Smooth muscle cell (in vitro differentiated cells): ENCODE data around the gene ELMO3. TPM values are rescaled to one million over a fixed set of nuclear protein-coding genes. Genes with fewer than 3 reads are reported as not detected.

Experiments used
- DNase-seq: peaks from one replicate; lab custom pipeline; 2025; ENCODE audit not compliant: unreplicated experiment; lab: John Stamatoyannopoulos, UW
- H2AFZ ChIP-seq: fragments of 200-600 bp; sonication (generic); 2 replicates; pipeline ENCODE4 v1.6.0; 2016; ENCODE audit warnings: antibody characterized with exemption, low read depth, mild to moderate bottlenecking
- H3F3A ChIP-seq: fragments of 200-600 bp; sonication (generic); 2 replicates; pipeline ENCODE4 v1.6.0; 2017; ENCODE audit warnings: antibody characterized with exemption, low read depth
- H3K27ac ChIP-seq: fragments of 200-600 bp; sonication (generic); 2 replicates; pipeline ENCODE4 v1.5.1; 2016; ENCODE audit warnings: low read depth, mild to moderate bottlenecking
- H3K27me3 ChIP-seq: fragments of 200-600 bp; sonication (generic); 2 replicates; pipeline ENCODE4 v1.6.1; 2016; ENCODE audit warnings: low read depth, mild to moderate bottlenecking
- H3K36me3 ChIP-seq: fragments of 200-600 bp; sonication (generic); 2 replicates; pipeline ENCODE4 v1.5.1; 2016; ENCODE audit warnings: low read depth
- H3K4me1 ChIP-seq: fragments of 200-600 bp; sonication (generic); 2 replicates; pipeline ENCODE4 v1.5.1; 2016; ENCODE audit warnings: low read depth
- H3K4me2 ChIP-seq: fragments of 200-600 bp; sonication (generic); 2 replicates; pipeline ENCODE4 v1.6.0; 2016; ENCODE audit warnings: mild to moderate bottlenecking
- H3K4me3 ChIP-seq: fragments of 200-600 bp; sonication (generic); 2 replicates; pipeline ENCODE4 v1.5.1; 2016; ENCODE audit warnings: mild to moderate bottlenecking
- H3K79me2 ChIP-seq: fragments of 200-600 bp; sonication (generic); 2 replicates; pipeline ENCODE4 v1.6.0; 2016; ENCODE audit warnings: low read depth, mild to moderate bottlenecking
- H3K9ac ChIP-seq: fragments of 200-600 bp; sonication (generic); 2 replicates; pipeline ENCODE4 v1.6.0; 2016; ENCODE audit warnings: low read depth
- H3K9me3 ChIP-seq: fragments of 200-600 bp; sonication (generic); replicated peaks from 2 replicates; pipeline ENCODE4 v1.5.1; 2016; ENCODE audit warnings: low read depth
- H4K20me1 ChIP-seq: fragments of 200-600 bp; sonication (generic); 2 replicates; pipeline ENCODE4 v1.6.0; 2016; ENCODE audit warnings: low read depth
- WGBS: methylation state at CpG from one replicate; pipeline ENCODE4 v1.1.7; 2016; ENCODE audit warnings: low lambda C conversion rate; 5-methylcytosine and 5-hydroxymethylcytosine counted together
- polyA plus RNA-seq: library from polyadenylated mRNA; unstranded; fragments of >200 nt; fragmentation: Nextera tagmentation; extraction: Ambion mirVana; gene quantifications from 2 replicates; pipeline ENCODE4 v1.2.1, GENCODE V29; 2016
- total RNA-seq: library from RNA; depleted of rRNA; stranded (reverse); fragments of >200 nt; gene quantifications from 2 replicates; pipeline ENCODE4 v1.2.3, GENCODE V29; 2014
- TF ChIP-seq, protein P1 (sequence below): fragments of 200-600 bp; sonication (generic); IDR thresholded peaks from 2 replicates; pipeline ENCODE4 v1.5.1; 2017; ENCODE audit warnings: borderline replicate concordance, mild to moderate bottlenecking, antibody characterized with exemption; ENCODE audit not compliant: insufficient read depth, poor library complexity, severe bottlenecking

ELMO3 gene
- total and polyA plus RNA-seq, 2 experiments from 2014 or later = 2.2 to 6.7 TPM

DNA sequence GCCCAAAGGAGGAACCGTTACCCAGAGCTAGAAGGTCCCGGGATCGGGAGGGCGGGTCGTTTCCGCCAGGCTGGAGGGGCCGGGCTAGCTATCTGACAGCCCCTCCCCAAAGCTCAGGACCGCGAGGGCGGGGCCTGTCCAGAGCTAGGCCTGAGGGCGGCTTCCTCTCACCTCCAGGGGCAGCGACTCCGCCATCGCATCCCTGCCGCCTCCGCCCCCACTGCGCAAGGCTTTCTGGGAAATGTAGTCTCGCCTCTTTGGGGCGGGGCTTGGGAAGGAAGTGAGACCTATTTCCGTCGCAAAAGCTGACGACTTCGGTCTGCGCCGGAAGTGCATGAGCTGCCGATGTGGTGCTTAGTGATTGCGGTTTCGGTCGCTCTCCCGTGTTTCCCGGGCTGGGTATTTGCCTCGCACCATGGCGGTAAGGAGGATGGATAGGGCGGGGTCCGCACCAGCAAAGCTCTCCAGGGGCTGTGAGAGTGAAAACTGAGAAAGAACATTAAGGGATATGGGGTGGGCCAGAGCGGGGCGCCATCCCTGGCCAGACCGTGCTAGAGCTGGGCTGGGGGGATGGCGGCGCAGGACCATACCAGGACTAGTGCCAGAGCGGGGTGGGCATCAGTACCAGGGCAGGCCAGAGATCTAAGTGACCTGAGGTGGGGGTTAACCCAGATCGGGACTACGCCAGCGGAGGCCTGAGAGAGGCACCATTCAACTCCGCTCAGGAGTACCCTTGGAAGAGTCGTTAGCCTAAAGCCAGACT lies 28.1 kb downstream of the ELMO3 start, which contains the start of gene TMEM208:
TSS of gene TMEM208 (plus strand) at position 327 of the 763 bp plus-strand sequence. CDS start at position 416, 89 bp downstream.
- Histone ChIP-seq H2AFZ (peak within 1 kb of the TSS; percentile 78), H3K36me3 (no peaks in the 10 kb centered on the region), H3K9ac (peak within 1 kb of the TSS; percentile 92), H3K4me1 (peaks cover 10% of the 10 kb centered on the region), H3K27ac (peak within 1 kb of the TSS; percentile 60), H3K79me2 (peaks cover 21% of the 10 kb centered on the region), H3K4me2 (peak within 1 kb of the TSS; percentile 97), H3K9me3 (no peaks in the 10 kb centered on the region), H3F3A (no peaks in the 10 kb centered on the region), H4K20me1 (no peaks in the 10 kb centered on the region), H3K27me3 (no peaks in the 10 kb centered on the region), H3K4me3 (peak within 1 kb of the TSS; percentile 80)
- peak; percentile 90 for DNase-seq
- WGBS = 1% methylated on average over 46 of the region's 46 CpGs
- TF ChIP-seq, protein P1, sequence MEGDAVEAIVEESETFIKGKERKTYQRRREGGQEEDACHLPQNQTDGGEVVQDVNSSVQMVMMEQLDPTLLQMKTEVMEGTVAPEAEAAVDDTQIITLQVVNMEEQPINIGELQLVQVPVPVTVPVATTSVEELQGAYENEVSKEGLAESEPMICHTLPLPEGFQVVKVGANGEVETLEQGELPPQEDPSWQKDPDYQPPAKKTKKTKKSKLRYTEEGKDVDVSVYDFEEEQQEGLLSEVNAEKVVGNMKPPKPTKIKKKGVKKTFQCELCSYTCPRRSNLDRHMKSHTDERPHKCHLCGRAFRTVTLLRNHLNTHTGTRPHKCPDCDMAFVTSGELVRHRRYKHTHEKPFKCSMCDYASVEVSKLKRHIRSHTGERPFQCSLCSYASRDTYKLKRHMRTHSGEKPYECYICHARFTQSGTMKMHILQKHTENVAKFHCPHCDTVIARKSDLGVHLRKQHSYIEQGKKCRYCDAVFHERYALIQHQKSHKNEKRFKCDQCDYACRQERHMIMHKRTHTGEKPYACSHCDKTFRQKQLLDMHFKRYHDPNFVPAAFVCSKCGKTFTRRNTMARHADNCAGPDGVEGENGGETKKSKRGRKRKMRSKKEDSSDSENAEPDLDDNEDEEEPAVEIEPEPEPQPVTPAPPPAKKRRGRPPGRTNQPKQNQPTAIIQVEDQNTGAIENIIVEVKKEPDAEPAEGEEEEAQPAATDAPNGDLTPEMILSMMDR = no peak

DNA sequence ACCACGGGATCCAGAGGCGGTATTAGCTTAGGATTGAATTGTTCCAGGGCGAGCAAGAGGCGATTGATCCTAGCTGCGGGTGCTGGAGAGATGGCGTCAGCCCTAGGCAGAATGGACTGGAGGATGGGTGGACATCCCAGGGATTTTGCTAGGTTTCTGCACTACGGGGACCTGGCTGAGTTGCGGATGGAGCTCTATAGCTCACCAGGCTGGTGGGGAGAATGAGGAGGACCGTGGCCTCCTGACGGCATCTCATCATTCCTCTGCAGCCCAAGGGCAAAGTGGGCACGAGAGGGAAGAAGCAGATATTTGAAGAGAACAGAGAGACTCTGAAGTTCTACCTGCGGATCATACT lies 28.6 kb downstream of the ELMO3 start:
- Histone ChIP-seq H4K20me1 (no peaks in the 10 kb centered on the region), H2AFZ (peak overlapping the region; percentile 29), H3K36me3 (no peaks in the 10 kb centered on the region), H3K4me2 (peak overlapping the region; percentile 97), H3K27ac (peak overlapping the region; percentile 60), H3K4me3 (peak overlapping the region; percentile 80), H3K9ac (peak overlapping the region; percentile 92), H3K4me1 (peaks cover 10% of the 10 kb centered on the region), H3F3A (no peaks in the 10 kb centered on the region), H3K27me3 (no peaks in the 10 kb centered on the region), H3K9me3 (no peaks in the 10 kb centered on the region), H3K79me2 (peaks cover 21% of the 10 kb centered on the region)
- 36% methylated on average over 12 of the region's 12 CpGs for WGBS
- TF ChIP-seq, protein P1 = no peak
- DNase-seq = no peak

DNA sequence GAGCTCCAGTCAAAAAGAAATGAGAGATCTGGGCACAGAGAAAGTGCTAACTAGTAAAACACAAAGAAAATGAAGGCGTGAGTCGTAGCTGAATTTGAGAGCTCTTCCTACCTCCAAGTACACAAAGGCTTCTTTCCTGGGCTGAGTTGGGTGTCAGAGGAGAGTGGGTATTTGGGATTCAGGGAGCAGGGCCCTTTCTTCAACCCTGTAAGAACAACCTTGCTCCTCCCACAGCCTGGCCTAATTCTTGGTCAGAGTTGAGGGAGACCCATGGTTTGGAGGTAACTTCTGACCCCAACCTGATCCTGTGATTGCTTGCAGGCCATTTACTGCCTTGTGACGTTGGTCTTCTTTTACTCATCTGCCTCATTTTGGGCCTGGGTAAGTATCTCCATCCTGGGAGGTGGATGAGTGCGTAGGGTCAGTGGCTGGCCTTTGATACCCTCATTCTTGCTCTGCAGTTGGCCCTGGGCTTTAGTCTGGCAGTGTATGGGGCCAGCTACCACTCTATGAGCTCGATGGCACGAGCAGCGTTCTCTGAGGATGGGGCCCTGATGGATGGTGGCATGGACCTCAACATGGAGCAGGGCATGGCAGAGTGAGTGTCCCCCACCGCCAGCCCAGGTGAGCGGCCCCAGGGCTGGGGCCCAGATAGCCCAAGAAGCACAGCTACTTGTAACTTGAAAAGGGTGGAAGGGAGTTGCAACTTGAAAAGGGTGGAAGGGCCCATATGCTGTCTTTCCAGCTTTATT lies 29.3 kb downstream of the ELMO3 start:
- DNase-seq = no peak
- Histone ChIP-seq H4K20me1 (no peaks in the 10 kb centered on the region), H3K27me3 (no peaks in the 10 kb centered on the region), H3K27ac (peak overlapping the region; percentile 60), H3K4me2 (peak overlapping the region; percentile 97), H2AFZ (no peak overlapping the region), H3K79me2 (peaks cover 21% of the 10 kb centered on the region), H3K4me1 (peaks cover 10% of the 10 kb centered on the region), H3F3A (no peaks in the 10 kb centered on the region), H3K9ac (peak overlapping the region; percentile 92), H3K4me3 (peak overlapping the region; percentile 80), H3K9me3 (no peaks in the 10 kb centered on the region), H3K36me3 (no peaks in the 10 kb centered on the region)
- WGBS = 97% methylated on average over 9 of the region's 9 CpGs
- TF ChIP-seq, protein P1 = no peak
